ENCODE results near the gene ADH1B. TPM values are rescaled to one million over a fixed set of nuclear protein-coding genes. Genes with fewer than 3 reads are reported as not detected.
"Not testable (repeated sequence)": the region's sequence is repeated elsewhere in the genome, so short reads cannot be mapped to it uniquely, and the experiment has no call there.

ADH1B gene
- polyA plus RNA-seq, 3 donors: not detected

DNA sequence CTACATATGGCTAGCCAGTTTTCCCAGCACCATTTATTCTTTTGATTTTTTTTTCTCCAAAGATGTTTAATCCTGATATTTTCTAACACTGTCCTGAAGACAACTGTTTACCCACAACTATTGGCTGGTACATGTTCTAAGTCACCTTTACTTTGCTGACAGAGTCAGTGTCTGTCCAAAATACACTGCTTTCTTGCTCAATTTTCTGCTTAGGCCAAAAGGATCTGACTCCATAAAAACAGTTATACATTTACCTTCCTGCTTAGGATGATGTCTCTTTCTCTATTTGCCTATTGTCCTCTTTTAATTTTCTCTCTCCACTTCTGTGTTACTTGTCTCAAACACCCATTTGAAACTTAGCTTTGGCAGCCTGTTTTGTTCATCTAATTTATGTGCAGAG, 28.1 kb upstream of the ADH1B start:
- H3K4me2 ChIP-seq (replicated peaks; ENCODE audit: extremely low read depth, low read length, poor library complexity, severe bottlenecking): no peak overlapping the region
- H3K79me2 ChIP-seq (ENCODE audit: insufficient read depth, low read length): no peaks in the 10 kb centered on the region
- H3K9me3 ChIP-seq (replicated peaks in 1 of 2; ENCODE audit: control insufficient read depth in 1 of 2, insufficient read depth in 1 of 2, low read length in 2 of 2): peaks cover 0 to 14% of the 10 kb centered on the region in 2 donors
- Mint-ChIP-seq H3K9me3 (peaks cover 3 to 16% (median 8%) of the 10 kb centered on the region in 7 donors), H3K4me1 (no peaks in the 10 kb centered on the region), H3K4me3 (no peak overlapping the region), H3K27me3 (ENCODE audit: low read depth in 3 of 3) (no peaks in the 10 kb centered on the region), H3K27ac (no peak overlapping the region), H3K36me3 (no peaks in the 10 kb centered on the region)
- no peak overlapping the region for H3K4me3 ChIP-seq (replicated peaks in 1 of 3; ENCODE audit: low read depth in 2 of 3, low read length in 3 of 3)
- TF ChIP-seq, protein P1, sequence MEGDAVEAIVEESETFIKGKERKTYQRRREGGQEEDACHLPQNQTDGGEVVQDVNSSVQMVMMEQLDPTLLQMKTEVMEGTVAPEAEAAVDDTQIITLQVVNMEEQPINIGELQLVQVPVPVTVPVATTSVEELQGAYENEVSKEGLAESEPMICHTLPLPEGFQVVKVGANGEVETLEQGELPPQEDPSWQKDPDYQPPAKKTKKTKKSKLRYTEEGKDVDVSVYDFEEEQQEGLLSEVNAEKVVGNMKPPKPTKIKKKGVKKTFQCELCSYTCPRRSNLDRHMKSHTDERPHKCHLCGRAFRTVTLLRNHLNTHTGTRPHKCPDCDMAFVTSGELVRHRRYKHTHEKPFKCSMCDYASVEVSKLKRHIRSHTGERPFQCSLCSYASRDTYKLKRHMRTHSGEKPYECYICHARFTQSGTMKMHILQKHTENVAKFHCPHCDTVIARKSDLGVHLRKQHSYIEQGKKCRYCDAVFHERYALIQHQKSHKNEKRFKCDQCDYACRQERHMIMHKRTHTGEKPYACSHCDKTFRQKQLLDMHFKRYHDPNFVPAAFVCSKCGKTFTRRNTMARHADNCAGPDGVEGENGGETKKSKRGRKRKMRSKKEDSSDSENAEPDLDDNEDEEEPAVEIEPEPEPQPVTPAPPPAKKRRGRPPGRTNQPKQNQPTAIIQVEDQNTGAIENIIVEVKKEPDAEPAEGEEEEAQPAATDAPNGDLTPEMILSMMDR (IDR thresholded peaks at IDR 0.05): no peak
- H3K27ac ChIP-seq (ENCODE audit: low read depth in 1 of 2, low read length in 2 of 2): no peak overlapping the region
- no peaks in the 10 kb centered on the region for H3K36me3 ChIP-seq (replicated peaks in 1 of 2; ENCODE audit: control insufficient read depth in 1 of 2, insufficient read depth in 2 of 2, low read length in 2 of 2)
- no peak overlapping the region for H3K9ac ChIP-seq (ENCODE audit: insufficient read depth, low read length, poor library complexity, severe bottlenecking)
- intact Hi-C loops (cut with micrococcal nuclease): no loop called here
- H3K4me1 ChIP-seq (ENCODE audit: control insufficient read depth in 1 of 2, insufficient read depth in 2 of 2, low read length in 2 of 2): no peaks in the 10 kb centered on the region
- H4K20me1 ChIP-seq (ENCODE audit: insufficient read depth, low read length): no peaks in the 10 kb centered on the region
- no peak for DNase-seq
- H3K27me3 ChIP-seq (ENCODE audit: control insufficient read depth in 2 of 2, insufficient read depth in 2 of 2, low read length in 2 of 2): no peaks in the 10 kb centered on the region
- no peak overlapping the region for H2AFZ ChIP-seq (ENCODE audit: insufficient read depth, low read depth, low read length, poor library complexity, severe bottlenecking)

DNA sequence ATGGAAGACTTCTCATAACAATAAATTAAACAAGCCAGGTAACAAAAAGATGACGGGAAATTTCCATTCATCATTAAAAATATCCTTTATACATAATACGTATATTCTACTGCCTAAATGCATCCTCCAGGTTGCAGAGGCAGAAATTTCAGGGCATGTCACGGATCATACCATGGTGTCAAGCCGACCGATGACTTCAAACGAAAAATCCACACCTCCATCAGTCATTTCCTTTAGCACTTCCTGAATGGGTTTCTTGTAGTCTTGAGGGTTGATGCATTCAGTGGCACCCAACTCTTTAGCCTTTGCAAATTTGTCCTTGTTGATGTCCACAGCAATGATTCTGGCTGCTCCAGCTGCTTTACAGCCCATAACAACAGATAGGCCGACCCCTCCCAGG, 21.4 kb upstream of the ADH1B start:
- intact Hi-C loops (cut with micrococcal nuclease); H3K4me1 Mint-ChIP-seq; H3K27ac ChIP-seq (ENCODE audit: low read depth in 1 of 2, low read length in 2 of 2); H3K4me3 Mint-ChIP-seq; H3K36me3 Mint-ChIP-seq; H3K9me3 Mint-ChIP-seq; H3K27ac Mint-ChIP-seq; H3K27me3 Mint-ChIP-seq (ENCODE audit: low read depth in 3 of 3); H4K20me1 ChIP-seq (ENCODE audit: insufficient read depth, low read length); H3K4me2 ChIP-seq (replicated peaks; ENCODE audit: extremely low read depth, low read length, poor library complexity, severe bottlenecking); H3K27me3 ChIP-seq (ENCODE audit: control insufficient read depth in 2 of 2, insufficient read depth in 2 of 2, low read length in 2 of 2); H3K4me1 ChIP-seq (ENCODE audit: control insufficient read depth in 1 of 2, insufficient read depth in 2 of 2, low read length in 2 of 2); H3K36me3 ChIP-seq (replicated peaks in 1 of 2; ENCODE audit: control insufficient read depth in 1 of 2, insufficient read depth in 2 of 2, low read length in 2 of 2); DNase-seq; H2AFZ ChIP-seq (ENCODE audit: insufficient read depth, low read depth, low read length, poor library complexity, severe bottlenecking); H3K79me2 ChIP-seq (ENCODE audit: insufficient read depth, low read length); H3K9ac ChIP-seq (ENCODE audit: insufficient read depth, low read length, poor library complexity, severe bottlenecking); H3K4me3 ChIP-seq (replicated peaks in 1 of 3; ENCODE audit: low read depth in 2 of 3, low read length in 3 of 3): not testable (repeated sequence)
- H3K9me3 ChIP-seq (replicated peaks in 1 of 2; ENCODE audit: control insufficient read depth in 1 of 2, insufficient read depth in 1 of 2, low read length in 2 of 2): peaks cover 0 to 10% of the 10 kb centered on the region in 2 donors
- WGBS (ENCODE audit: insufficient coverage): no CpG with 5 or more reads among the region's 7 CpGs

All from CD14-positive monocyte (primary cell).